ENCODE data around the gene LRRC75B. TPM values are rescaled to one million over a fixed set of nuclear protein-coding genes. Genes with fewer than 3 reads are reported as not detected.

LRRC75B gene
- total and polyA plus RNA-seq, 9 donors, result 2.5 to 26.5 (median 22.1) TPM

DNA sequence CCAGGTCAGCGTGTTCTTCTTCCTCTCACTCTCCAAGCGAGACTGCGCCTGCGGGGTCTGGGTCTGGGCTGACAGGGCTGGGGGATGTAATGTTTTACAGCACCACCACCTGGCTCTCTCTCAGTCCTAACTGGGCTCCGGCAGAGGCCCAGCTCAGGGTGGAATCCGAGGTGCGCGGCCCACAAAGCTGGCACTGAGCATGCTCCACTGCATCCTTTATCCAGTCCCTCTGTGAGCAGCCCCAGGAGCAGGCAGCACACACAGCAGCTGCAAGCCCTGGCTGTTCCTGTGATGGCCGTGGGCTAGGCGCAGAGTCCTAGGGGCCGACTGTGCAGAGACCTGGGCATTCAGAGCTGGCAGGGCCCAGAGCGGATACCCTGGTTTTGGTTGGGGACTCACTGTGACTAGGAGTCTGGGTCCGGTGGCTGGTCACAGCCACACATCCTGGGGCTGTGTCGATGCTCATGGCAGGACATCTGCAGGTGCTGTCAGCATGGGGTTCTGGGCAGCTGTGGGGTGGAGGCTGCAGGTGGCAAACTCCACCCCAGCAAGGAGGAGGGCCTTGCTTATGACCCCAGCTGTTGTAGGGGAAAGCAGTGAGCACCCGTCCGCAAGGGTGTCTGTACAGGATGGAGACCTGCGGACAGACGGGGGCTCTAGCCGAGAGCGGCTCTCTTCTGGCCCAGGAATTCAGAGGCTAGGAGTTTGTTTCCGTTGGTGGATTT lies 4.0 kb downstream of the LRRC75B start:
- 81 to 88% (median 86%) methylated on average over 20 to 21 of the region's 21 CpGs for WGBS, 3 donors

GRCh38 chr22:24588381-24588756 lies 4.5 kb downstream of the LRRC75B start:
- WGBS, 3 donors, result 36 to 63% (median 60%) methylated on average over 8 to 13 of the region's 13 CpGs
- H3K27ac ChIP-seq, result no peak overlapping the region

More for the DNA sequence above, 4.0 kb downstream of the LRRC75B start:
- TF ChIP-seq EP300 (IDR thresholded peaks at IDR 0.05) (no peak), POLR2A (IDR thresholded peaks at IDR 0.05) (no peak), CTCF (IDR thresholded peaks at IDR 0.05) (no peak)
- DNase-seq, result no peak
- Histone ChIP-seq H3K4me1 (ENCODE audit: insufficient read depth) (no peaks in the 10 kb centered on the region), H3K27me3 (no peaks in the 10 kb centered on the region), H3K9me3 (no peaks in the 10 kb centered on the region), H3K27ac (no peak overlapping the region), H3K4me3 (no peak overlapping the region), H3K36me3 (no peaks in the 10 kb centered on the region)
- intact Hi-C loops (cut with DNase I), result no loop called here

DNA sequence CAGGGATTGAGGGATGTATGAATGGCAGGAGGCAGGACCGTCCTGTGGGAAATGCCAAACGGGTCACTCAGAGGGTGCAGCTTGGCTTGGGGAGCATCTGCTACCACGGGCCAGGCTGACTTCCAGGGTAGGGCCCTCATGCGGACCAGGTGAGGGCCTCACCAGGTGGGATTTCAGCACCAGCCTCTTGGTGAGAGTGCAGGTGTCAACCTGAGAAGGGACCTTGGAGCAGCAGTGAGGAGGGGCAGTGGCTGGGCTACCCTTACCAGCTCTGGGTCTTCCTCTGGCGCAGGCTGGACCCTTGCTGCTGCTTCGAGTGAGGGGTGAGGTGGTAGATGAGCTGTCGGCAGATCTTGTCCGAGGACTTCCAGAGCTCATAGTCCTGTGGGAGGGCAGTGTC lies 4.9 kb downstream of the LRRC75B start:
- intact Hi-C loops (cut with DNase I), result no loop called here
- Histone ChIP-seq H3K4me3 (no peak overlapping the region), H3K9me3 (no peaks in the 10 kb centered on the region), H3K4me1 (ENCODE audit: insufficient read depth) (no peaks in the 10 kb centered on the region), H3K27ac (no peak overlapping the region), H3K27me3 (no peaks in the 10 kb centered on the region), H3K36me3 (no peaks in the 10 kb centered on the region)
- DNase-seq, result peak in 1 of 5 donors; percentile 26
- TF ChIP-seq POLR2A (IDR thresholded peaks at IDR 0.05), result no peak
- TF ChIP-seq CTCF (IDR thresholded peaks at IDR 0.05), result no peak
- no peak for TF ChIP-seq EP300 (IDR thresholded peaks at IDR 0.05)
- 80 to 88% (median 84%) methylated on average over 5 to 8 of the region's 8 CpGs for WGBS, 3 donors

More at GRCh38 chr22:24588381-24588756, 4.5 kb downstream of the LRRC75B start:
- Histone ChIP-seq H3K36me3 (no peaks in the 10 kb centered on the region), H3K27me3 (no peaks in the 10 kb centered on the region), H3K4me3 (no peak overlapping the region), H3K4me1 (ENCODE audit: insufficient read depth) (no peaks in the 10 kb centered on the region), H3K9me3 (no peaks in the 10 kb centered on the region)
- intact Hi-C loops (cut with DNase I), result no loop called here
- no peak for TF ChIP-seq EP300 (IDR thresholded peaks at IDR 0.05)
- TF ChIP-seq CTCF (IDR thresholded peaks at IDR 0.05), result no peak
- no peak for TF ChIP-seq POLR2A (IDR thresholded peaks at IDR 0.05)
- DNase-seq, result peak in 3 of 5 donors; percentile 41 to 47 (median 44)

DNA sequence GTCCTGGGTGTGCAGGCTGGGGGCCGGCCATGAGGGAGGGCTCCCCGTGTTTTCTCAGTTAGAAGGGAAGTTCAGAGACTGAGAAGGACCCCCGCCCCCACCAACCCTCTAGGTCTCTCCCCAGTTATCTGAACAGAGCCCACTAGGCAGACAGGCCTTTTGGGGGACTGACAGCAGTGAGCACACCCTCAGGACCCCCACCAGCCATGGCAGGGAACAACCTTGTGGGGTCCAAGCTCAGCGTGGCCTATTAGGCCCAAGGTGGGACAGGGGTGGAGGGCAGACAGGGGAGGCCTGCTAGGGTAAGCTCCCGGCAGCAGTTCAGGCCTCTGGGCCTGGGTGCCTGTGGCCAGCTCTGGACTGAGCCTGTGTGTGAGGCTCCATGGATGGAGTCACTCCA lies 5.6 kb downstream of the LRRC75B start:
- WGBS, 3 donors, result 75 to 82% (median 77%) methylated on average over 5 of the region's 5 CpGs
- Histone ChIP-seq H3K27me3 (no peaks in the 10 kb centered on the region), H3K27ac (no peak overlapping the region), H3K4me3 (no peak overlapping the region), H3K36me3 (no peaks in the 10 kb centered on the region), H3K9me3 (no peaks in the 10 kb centered on the region), H3K4me1 (ENCODE audit: insufficient read depth) (no peaks in the 10 kb centered on the region)
- intact Hi-C loops (cut with DNase I), result no loop called here
- peak in 1 of 5 donors; percentile 21 for DNase-seq
- TF ChIP-seq POLR2A (IDR thresholded peaks at IDR 0.05) (no peak), CTCF (IDR thresholded peaks at IDR 0.05) (no peak), EP300 (IDR thresholded peaks at IDR 0.05) (no peak)
